ENCODE measurements around the gene C11orf58. TPM values are rescaled to one million over a fixed set of nuclear protein-coding genes. Genes with fewer than 3 reads are reported as not detected.

The C11orf58 gene
- total RNA-seq, 1 experiment from 2014 or later: 157 TPM

- Mint-ChIP-seq H3K27me3 (ENCODE audit: unreplicated experiment) (no peaks in the 10 kb centered on the region), H3K9me3 (ENCODE audit: low read depth, unreplicated experiment) (no peaks in the 10 kb centered on the region), H3K4me1 (ENCODE audit: low read depth, unreplicated experiment) (no peaks in the 10 kb centered on the region), H3K27ac (ENCODE audit: unreplicated experiment) (no peak overlapping the region), H3K4me3 (ENCODE audit: low read depth, unreplicated experiment) (no peak overlapping the region), H3K36me3 (ENCODE audit: insufficient read depth, unreplicated experiment) (peaks cover 66% of the 10 kb centered on the region)
- CTCF ChIA-PET: interaction anchor here (0.6 kb wide), 1 partner anchor 128 kb away, joined by 3 read pairs; no protein-coding TSS in a partner anchor
- DNase-seq: no peak
- TF ChIP-seq, protein P1, sequence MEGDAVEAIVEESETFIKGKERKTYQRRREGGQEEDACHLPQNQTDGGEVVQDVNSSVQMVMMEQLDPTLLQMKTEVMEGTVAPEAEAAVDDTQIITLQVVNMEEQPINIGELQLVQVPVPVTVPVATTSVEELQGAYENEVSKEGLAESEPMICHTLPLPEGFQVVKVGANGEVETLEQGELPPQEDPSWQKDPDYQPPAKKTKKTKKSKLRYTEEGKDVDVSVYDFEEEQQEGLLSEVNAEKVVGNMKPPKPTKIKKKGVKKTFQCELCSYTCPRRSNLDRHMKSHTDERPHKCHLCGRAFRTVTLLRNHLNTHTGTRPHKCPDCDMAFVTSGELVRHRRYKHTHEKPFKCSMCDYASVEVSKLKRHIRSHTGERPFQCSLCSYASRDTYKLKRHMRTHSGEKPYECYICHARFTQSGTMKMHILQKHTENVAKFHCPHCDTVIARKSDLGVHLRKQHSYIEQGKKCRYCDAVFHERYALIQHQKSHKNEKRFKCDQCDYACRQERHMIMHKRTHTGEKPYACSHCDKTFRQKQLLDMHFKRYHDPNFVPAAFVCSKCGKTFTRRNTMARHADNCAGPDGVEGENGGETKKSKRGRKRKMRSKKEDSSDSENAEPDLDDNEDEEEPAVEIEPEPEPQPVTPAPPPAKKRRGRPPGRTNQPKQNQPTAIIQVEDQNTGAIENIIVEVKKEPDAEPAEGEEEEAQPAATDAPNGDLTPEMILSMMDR (IDR thresholded peaks at IDR 0.05; ENCODE audit: unreplicated experiment): no peak
- intact Hi-C loops (cut with micrococcal nuclease; ENCODE audit: unreplicated experiment): no loop called here
- BruUV-seq (replicated peaks): no TSS peak
Measured at GRCh38 chr11:16759857-16760508, 21.5 kb downstream of the C11orf58 start.

- no TSS peak for BruUV-seq (replicated peaks)
- no peaks in the 10 kb centered on the region for H3K27me3 Mint-ChIP-seq (ENCODE audit: unreplicated experiment)
- intact Hi-C loops (cut with micrococcal nuclease; ENCODE audit: unreplicated experiment): no loop called here
- H3K4me3 Mint-ChIP-seq (ENCODE audit: low read depth, unreplicated experiment): no peak overlapping the region
- no peak overlapping the region for H3K27ac Mint-ChIP-seq (ENCODE audit: unreplicated experiment)
- no peaks in the 10 kb centered on the region for H3K4me1 Mint-ChIP-seq (ENCODE audit: low read depth, unreplicated experiment)
- DNase-seq: no peak
- TF ChIP-seq, protein P1 (IDR thresholded peaks at IDR 0.05; ENCODE audit: unreplicated experiment): no peak
- H3K36me3 Mint-ChIP-seq (ENCODE audit: insufficient read depth, unreplicated experiment): peaks cover 50% of the 10 kb centered on the region
- CTCF ChIA-PET: interaction anchor here (0.6 kb wide), 1 partner anchor 378 kb away, joined by 3 read pairs; no protein-coding TSS in a partner anchor
- H3K9me3 Mint-ChIP-seq (ENCODE audit: low read depth, unreplicated experiment): no peaks in the 10 kb centered on the region
Measured at GRCh38 chr11:16763746-16764145, 25.3 kb downstream of the C11orf58 start.

GRCh38 chr11:16764888-16765287 is 26.4 kb downstream of the C11orf58 start:
- Mint-ChIP-seq H3K36me3 (ENCODE audit: insufficient read depth, unreplicated experiment) (peaks cover 53% of the 10 kb centered on the region), H3K27ac (ENCODE audit: unreplicated experiment) (no peak overlapping the region), H3K27me3 (ENCODE audit: unreplicated experiment) (no peaks in the 10 kb centered on the region), H3K9me3 (ENCODE audit: low read depth, unreplicated experiment) (no peaks in the 10 kb centered on the region), H3K4me1 (ENCODE audit: low read depth, unreplicated experiment) (no peaks in the 10 kb centered on the region), H3K4me3 (ENCODE audit: low read depth, unreplicated experiment) (no peak overlapping the region)
- DNase-seq: no peak
- intact Hi-C loops (cut with micrococcal nuclease; ENCODE audit: unreplicated experiment): no loop called here
- CTCF ChIA-PET: no interaction called here
- no TSS peak for BruUV-seq (replicated peaks)
- TF ChIP-seq, protein P1 (IDR thresholded peaks at IDR 0.05; ENCODE audit: unreplicated experiment): no peak

- intact Hi-C loops (cut with micrococcal nuclease; ENCODE audit: unreplicated experiment): no loop called here
- no peak overlapping the region for H3K4me3 Mint-ChIP-seq (ENCODE audit: low read depth, unreplicated experiment)
- CTCF ChIA-PET: interaction anchor here (0.7 kb wide), 2 partner anchors 163 to 1513 kb away, joined by 4 read pairs; no protein-coding TSS in a partner anchor
Measured at GRCh38 chr11:16767137-16767536, 28.7 kb downstream of the C11orf58 start.

More at GRCh38 chr11:16767137-16767536, 28.7 kb downstream of the C11orf58 start:
- no peaks in the 10 kb centered on the region for H3K4me1 Mint-ChIP-seq (ENCODE audit: low read depth, unreplicated experiment)
- peaks cover 42% of the 10 kb centered on the region for H3K36me3 Mint-ChIP-seq (ENCODE audit: insufficient read depth, unreplicated experiment)
- TF ChIP-seq, protein P1 (IDR thresholded peaks at IDR 0.05; ENCODE audit: unreplicated experiment): no peak
- no peak overlapping the region for H3K27ac Mint-ChIP-seq (ENCODE audit: unreplicated experiment)
- DNase-seq: no peak
- no peaks in the 10 kb centered on the region for H3K27me3 Mint-ChIP-seq (ENCODE audit: unreplicated experiment)
- BruUV-seq (replicated peaks): no TSS peak
- H3K9me3 Mint-ChIP-seq (ENCODE audit: low read depth, unreplicated experiment): no peaks in the 10 kb centered on the region

Measured in Calu3 (cell line).